NCI-H446 treated with DMSO at 0.1 percent for 48 hours (cell line): ENCODE results near the gene UGT1A4.

Experiments used
- DNase-seq: peaks from one replicate; lab custom pipeline; 2025; lab: John Stamatoyannopoulos, UW

Gene UGT1A4

GRCh38 chr2:233718552-233718951 is at the start of gene UGT1A4:
UGT1A4 (plus strand) TSS chr2:233718736; CDS start chr2:233718821, 85 bp downstream.
- no peak for DNase-seq

GRCh38 chr2:233671290-233672161 is 47.0 kb upstream of the UGT1A4 start, which contains the start of gene UGT1A9:
UGT1A9 (plus strand) TSS chr2:233671898; CDS start chr2:233671935, 37 bp downstream.
- no peak for DNase-seq

GRCh38 chr2:233672886-233673285 is 45.6 kb upstream of the UGT1A4 start:
- no peak for DNase-seq

- DNase-seq = no peak
Measured at GRCh38 chr2:233673896-233674295, 44.6 kb upstream of the UGT1A4 start.

GRCh38 chr2:233674314-233674713 is 44.2 kb upstream of the UGT1A4 start:
- DNase-seq = no peak

- no peak for DNase-seq
Measured at GRCh38 chr2:233674995-233675394, 43.5 kb upstream of the UGT1A4 start.

GRCh38 chr2:233676046-233676445 is 42.5 kb upstream of the UGT1A4 start:
- DNase-seq = no peak

GRCh38 chr2:233679196-233679595 is 39.3 kb upstream of the UGT1A4 start:
- no peak for DNase-seq

- no peak for DNase-seq
Measured at GRCh38 chr2:233680361-233681045, 38.0 kb upstream of the UGT1A4 start.

- no peak for DNase-seq
Measured at GRCh38 chr2:233681521-233682099, 36.9 kb upstream of the UGT1A4 start, which contains the start of gene UGT1A7. UGT1A7 (plus strand) TSS chr2:233681901; CDS start chr2:233681938, 37 bp downstream.

- no peak for DNase-seq
Measured at GRCh38 chr2:233684640-233685039, 33.9 kb upstream of the UGT1A4 start.

GRCh38 chr2:233686928-233687327 is 31.6 kb upstream of the UGT1A4 start:
- DNase-seq = no peak

GRCh38 chr2:233688341-233688740 is 30.2 kb upstream of the UGT1A4 start:
- DNase-seq = no peak

- DNase-seq = no peak
Measured at GRCh38 chr2:233689031-233689430, 29.5 kb upstream of the UGT1A4 start.

GRCh38 chr2:233689501-233689900 is 29.0 kb upstream of the UGT1A4 start:
- no peak for DNase-seq

- no peak for DNase-seq
Measured at GRCh38 chr2:233690444-233690843, 28.1 kb upstream of the UGT1A4 start.

GRCh38 chr2:233691443-233692433 is 26.8 kb upstream of the UGT1A4 start:
- DNase-seq = no peak

- DNase-seq = no peak
Measured at GRCh38 chr2:233692648-233693047, 25.9 kb upstream of the UGT1A4 start, which contains the start of gene UGT1A6. UGT1A6 (plus strand) TSS chr2:233692890; CDS start chr2:233693005, 115 bp downstream.

GRCh38 chr2:233693963-233694362 is 24.6 kb upstream of the UGT1A4 start:
- no peak for DNase-seq

GRCh38 chr2:233698740-233699139 is 19.8 kb upstream of the UGT1A4 start:
- DNase-seq = no peak

- DNase-seq = no peak
Measured at GRCh38 chr2:233699424-233700027, 19.0 kb upstream of the UGT1A4 start.
